ENCODE data around the gene TCF3. TPM values are rescaled to one million over a fixed set of nuclear protein-coding genes. Genes with fewer than 3 reads are reported as not detected.

Gene TCF3
- total RNA-seq, 2 donors from 2014 or later: 64.2 to 114 TPM

- H3K9me3 ChIP-seq: no peaks in the 10 kb centered on the region
- no peaks in the 10 kb centered on the region for H3K4me1 ChIP-seq
- peak overlapping the region in 1 of 2 donors; percentile 12 for H3K9ac ChIP-seq (ENCODE audit: low read depth in 2 of 2, low read length in 2 of 2)
- no peak for TF ChIP-seq CTCF (IDR thresholded peaks at IDR 0.05)
- H3K4me3 ChIP-seq: no peak overlapping the region
- no peak overlapping the region for H3K27ac ChIP-seq
- DNase-seq: no peak
- intact Hi-C loops (cut with DNase I): loop anchor here (5.0 kb wide), 1 partner anchor 41 kb away; no protein-coding TSS in a partner anchor
- no peaks in the 10 kb centered on the region for H3K36me3 ChIP-seq
- no peaks in the 10 kb centered on the region for H3K27me3 ChIP-seq
Observed at GRCh38 chr19:1621021-1621420, 31.4 kb downstream of the TCF3 start.

GRCh38 chr19:1620502-1620901 lies 31.9 kb downstream of the TCF3 start:
- no peak for TF ChIP-seq CTCF (IDR thresholded peaks at IDR 0.05)
- no peak overlapping the region for H3K27ac ChIP-seq
- H3K4me3 ChIP-seq: no peak overlapping the region
- no peak overlapping the region for H3K9ac ChIP-seq (ENCODE audit: low read depth in 2 of 2, low read length in 2 of 2)
- no peak for DNase-seq
- H3K36me3 ChIP-seq: peaks cover under 1% of the 10 kb centered on the region
- no peaks in the 10 kb centered on the region for H3K9me3 ChIP-seq
- no peaks in the 10 kb centered on the region for H3K4me1 ChIP-seq
- intact Hi-C loops (cut with DNase I): loop anchor here (5.0 kb wide), 1 partner anchor 42 kb away; no protein-coding TSS in a partner anchor
- H3K27me3 ChIP-seq: no peaks in the 10 kb centered on the region

GRCh38 chr19:1619703-1620102 lies 32.7 kb downstream of the TCF3 start:
- H3K9ac ChIP-seq (ENCODE audit: low read depth in 2 of 2, low read length in 2 of 2): no peak overlapping the region
- DNase-seq: no peak
- H3K36me3 ChIP-seq: peaks cover 4% of the 10 kb centered on the region

GRCh38 chr19:1619094-1619439 lies 33.3 kb downstream of the TCF3 start:
- intact Hi-C loops (cut with DNase I): loop anchor here (5.0 kb wide), 1 partner anchor 33 kb away; the partner anchor contains the start of gene TCF3
- Histone ChIP-seq H3K9ac (ENCODE audit: low read depth in 2 of 2, low read length in 2 of 2) (no peak overlapping the region), H3K4me1 (no peaks in the 10 kb centered on the region), H3K36me3 (peaks cover 4% of the 10 kb centered on the region), H3K4me3 (no peak overlapping the region), H3K9me3 (no peaks in the 10 kb centered on the region), H3K27me3 (no peaks in the 10 kb centered on the region), H3K27ac (no peak overlapping the region)
- no peak for DNase-seq
- no peak for TF ChIP-seq CTCF (IDR thresholded peaks at IDR 0.05)

More at GRCh38 chr19:1619703-1620102, 32.7 kb downstream of the TCF3 start:
- H3K4me3 ChIP-seq: no peak overlapping the region
- no peaks in the 10 kb centered on the region for H3K9me3 ChIP-seq
- no peaks in the 10 kb centered on the region for H3K4me1 ChIP-seq
- intact Hi-C loops (cut with DNase I): loop anchor here (5.0 kb wide), 2 partner anchors 33 to 43 kb away; partner anchors contain the start of gene TCF3
- TF ChIP-seq CTCF (IDR thresholded peaks at IDR 0.05): no peak
- H3K27me3 ChIP-seq: no peaks in the 10 kb centered on the region
- no peak overlapping the region for H3K27ac ChIP-seq

- peak; percentile 32 for TF ChIP-seq CTCF (IDR thresholded peaks at IDR 0.05)
- Histone ChIP-seq H3K27me3 (no peaks in the 10 kb centered on the region), H3K4me3 (no peak overlapping the region), H3K9me3 (no peaks in the 10 kb centered on the region), H3K36me3 (peaks cover 4% of the 10 kb centered on the region), H3K4me1 (no peaks in the 10 kb centered on the region), H3K9ac (ENCODE audit: low read depth in 2 of 2, low read length in 2 of 2) (no peak overlapping the region), H3K27ac (no peak overlapping the region)
- peak; percentile 51 for DNase-seq
- intact Hi-C loops (cut with DNase I): loop anchor here (5.0 kb wide), 1 partner anchor 34 kb away; the partner anchor contains the start of gene TCF3
Observed at GRCh38 chr19:1618157-1619093, 34.0 kb downstream of the TCF3 start.
